Uterus (tissue), 4 donors: ENCODE data around the gene LRRC4C. TPM values are rescaled to one million over a fixed set of nuclear protein-coding genes. Genes with fewer than 3 reads are reported as not detected.
A peak's percentile ranks its signal among the peaks of the same experiment; 100 is the strongest.

Experiments
- DNase-seq, 2 donors: peaks; one replicate each; pipeline ENCODE4 v3.0.0-alpha.2; 2019 to 2020
- H3K27ac ChIP-seq, 2 donors: fragments of 200-600 bp; sonication (generic); 1 replicate in 1 of 2; 2 replicates in 1 of 2; pipeline ENCODE4 v1.5.1; 2016 to 2018
- H3K27me3 ChIP-seq, 2 donors: fragments of 200-600 bp; sonication (generic); one replicate each; pipeline ENCODE4 v1.5.1; 2018 to 2019; ENCODE audit warnings: control low read depth in 1 of 2
- H3K36me3 ChIP-seq, 2 donors: fragments of 200-600 bp; sonication (generic); one replicate each; pipeline ENCODE4 v1.5.1; 2019; ENCODE audit warnings: control low read depth in 1 of 2
- H3K4me1 ChIP-seq, 2 donors: fragments of 200-600 bp; sonication (generic); one replicate each; pipeline ENCODE4 v1.5.1; 2018 to 2019; ENCODE audit warnings: control low read depth in 1 of 2
- H3K4me3 ChIP-seq, 2 donors: fragments of 200-600 bp; sonication (generic); 1 replicate in 1 of 2; 2 replicates in 1 of 2; pipeline ENCODE4 v1.5.1; 2018 to 2019; ENCODE audit warnings: mild to moderate bottlenecking in 1 of 2
- H3K9me3 ChIP-seq, 2 donors: fragments of 200-600 bp; sonication (generic); one replicate each; pipeline ENCODE4 v1.5.1; 2019; ENCODE audit warnings: control low read depth in 1 of 2
- CTCF ChIP-seq, 4 experiments: fragments of 200-600 bp in 2 of 4; fragments of 450-650 bp in 2 of 4; sonication (generic) in 2 of 4; IDR thresholded peaks; one replicate each; pipeline ENCODE4 v1.5.1; 2016 to 2019; ENCODE audit warnings: antibody characterized with exemption in 4 of 4, mild to moderate bottlenecking in 2 of 4, moderate library complexity in 1 of 4
- POLR2A ChIP-seq, 2 donors: fragments of 450-650 bp; IDR thresholded peaks; one replicate each; pipeline ENCODE4 v1.6.1; 2016; ENCODE audit warnings: antibody characterized with exemption in 2 of 2, mild to moderate bottlenecking in 1 of 2, moderate library complexity in 1 of 2
- intact Hi-C: fragments of 100-400 bp; cut with DNase I; formaldehyde crosslinking; loops from one replicate; pipeline ENCODE4 v1.15.1; 2023; ENCODE audit warnings: low total_unique reads
- total RNA-seq, 4 donors: library from RNA; depleted of rRNA in 3 of 4; stranded (reverse); fragments of >200 nt in 3 of 4; gene quantifications; one replicate each; pipeline versions ENCODE4 v1.1.0 to v1.2.4, GENCODE V29; 2014 to 2023
- donor health status: DM: yes; HTN: yes; CAD: no.

Gene LRRC4C
- total RNA-seq, 4 donors from 2014 or later: 1.5 to 16.9 (median 2.1) TPM; not detected in 1

GRCh38 chr11:40246983-40247382 lies 1212.5 kb downstream of the LRRC4C start:
- no peaks in the 10 kb centered on the region for H3K4me1 ChIP-seq
- TF ChIP-seq POLR2A (IDR thresholded peaks at IDR 0.05): no peak
- TF ChIP-seq CTCF (IDR thresholded peaks at IDR 0.05): no peak
- no peaks in the 10 kb centered on the region for H3K9me3 ChIP-seq
- no peaks in the 10 kb centered on the region for H3K36me3 ChIP-seq
- no peak overlapping the region for H3K4me3 ChIP-seq
- no peak overlapping the region for H3K27ac ChIP-seq
- DNase-seq: no peak
- intact Hi-C loops: no loop called here
- peaks cover 0 to 3% of the 10 kb centered on the region in 2 donors for H3K27me3 ChIP-seq

DNA sequence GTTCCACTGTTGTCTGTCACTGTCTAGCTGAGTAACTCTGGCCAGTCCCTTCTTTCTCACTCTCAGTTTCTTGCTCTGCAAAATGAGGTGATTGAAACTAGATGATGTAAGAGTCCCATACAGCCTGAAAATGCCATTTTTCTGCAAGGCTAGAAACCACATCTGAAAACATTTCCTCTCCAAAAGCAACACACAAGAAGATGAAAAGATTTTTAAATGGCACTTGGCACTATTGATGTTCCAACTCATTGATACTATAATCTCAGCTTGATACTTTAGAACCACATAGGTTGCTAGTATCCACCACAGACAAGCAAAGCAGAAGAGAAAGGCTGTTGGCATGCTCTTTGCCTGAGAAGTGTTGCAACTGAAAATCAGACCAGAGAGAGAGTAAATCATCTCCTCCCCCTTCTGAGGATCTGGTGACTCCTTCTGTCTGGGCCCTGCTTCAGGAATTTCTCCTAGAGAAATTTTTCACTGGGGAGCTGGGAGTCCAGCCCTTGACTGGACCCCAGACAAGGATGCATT lies 1217.9 kb downstream of the LRRC4C start:
- intact Hi-C loops: no loop called here
- Histone ChIP-seq H3K27ac (peak overlapping the region in 1 of 2 donors; percentile 34), H3K9me3 (no peaks in the 10 kb centered on the region), H3K4me3 (no peak overlapping the region), H3K36me3 (no peaks in the 10 kb centered on the region), H3K27me3 (no peaks in the 10 kb centered on the region), H3K4me1 (no peaks in the 10 kb centered on the region)
- TF ChIP-seq CTCF (IDR thresholded peaks at IDR 0.05): no peak
- no peak for TF ChIP-seq POLR2A (IDR thresholded peaks at IDR 0.05)
- peak; percentile 17 to 57 for DNase-seq

DNA sequence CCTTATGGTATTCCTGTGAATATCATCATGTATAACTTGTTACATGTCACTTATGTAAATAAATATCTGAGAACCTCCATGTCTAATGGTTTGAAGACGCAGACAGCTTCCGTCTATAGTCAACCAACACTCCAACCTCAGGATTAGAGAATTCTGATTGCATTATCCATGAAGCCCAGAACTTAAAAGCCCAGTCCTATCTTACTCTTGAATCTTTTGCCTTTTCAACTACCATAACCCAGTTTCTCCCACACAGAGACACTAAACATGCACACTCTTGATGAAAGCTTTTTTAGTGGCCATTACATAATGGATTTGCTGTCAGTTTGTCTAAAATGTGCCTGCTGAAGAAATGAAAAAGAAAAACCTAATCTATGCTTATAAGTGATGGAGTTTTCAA lies 1219.2 kb downstream of the LRRC4C start:
- no peaks in the 10 kb centered on the region for H3K36me3 ChIP-seq

GRCh38 chr11:40236526-40236925 lies 1222.9 kb downstream of the LRRC4C start:
- no peak for DNase-seq
- no peak overlapping the region for H3K27ac ChIP-seq
- no peaks in the 10 kb centered on the region for H3K4me1 ChIP-seq
- TF ChIP-seq POLR2A (IDR thresholded peaks at IDR 0.05) (no peak), CTCF (IDR thresholded peaks at IDR 0.05) (no peak)
- no peak overlapping the region for H3K4me3 ChIP-seq
- no peaks in the 10 kb centered on the region for H3K9me3 ChIP-seq
- no peaks in the 10 kb centered on the region for H3K27me3 ChIP-seq
- intact Hi-C loops: no loop called here
- H3K36me3 ChIP-seq: no peaks in the 10 kb centered on the region

More for the DNA sequence above, 1219.2 kb downstream of the LRRC4C start:
- no peaks in the 10 kb centered on the region for H3K9me3 ChIP-seq
- no peak for TF ChIP-seq POLR2A (IDR thresholded peaks at IDR 0.05)
- TF ChIP-seq CTCF (IDR thresholded peaks at IDR 0.05): no peak
- H3K4me1 ChIP-seq: no peaks in the 10 kb centered on the region
- H3K27me3 ChIP-seq: no peaks in the 10 kb centered on the region
- DNase-seq: no peak
- no peak overlapping the region for H3K4me3 ChIP-seq
- intact Hi-C loops: no loop called here
- H3K27ac ChIP-seq: no peak overlapping the region

DNA sequence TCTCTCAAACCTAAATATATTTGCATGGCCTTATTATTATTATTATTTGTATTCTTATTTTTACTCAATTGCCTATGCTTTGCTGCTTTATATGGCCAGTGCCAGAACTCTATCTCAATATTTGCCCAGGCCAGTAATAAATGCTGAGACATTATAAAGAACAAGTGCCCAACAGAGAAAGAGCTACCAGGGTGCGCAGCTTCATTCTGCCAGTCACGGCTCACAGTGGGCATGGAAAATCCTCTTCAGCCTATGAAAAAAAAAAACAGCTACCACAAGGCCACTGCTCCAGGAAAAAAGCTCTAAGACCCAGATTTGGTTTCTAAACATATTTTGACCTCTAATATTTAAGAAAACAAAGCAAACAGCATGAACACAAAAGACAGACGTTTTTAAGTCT lies 1223.6 kb downstream of the LRRC4C start:
- intact Hi-C loops: no loop called here
- no peaks in the 10 kb centered on the region for H3K27me3 ChIP-seq
- H3K36me3 ChIP-seq: no peaks in the 10 kb centered on the region
- TF ChIP-seq POLR2A (IDR thresholded peaks at IDR 0.05): no peak
- TF ChIP-seq CTCF (IDR thresholded peaks at IDR 0.05): no peak
- no peaks in the 10 kb centered on the region for H3K9me3 ChIP-seq
- no peak for DNase-seq
- no peaks in the 10 kb centered on the region for H3K4me1 ChIP-seq
- H3K4me3 ChIP-seq: no peak overlapping the region
- no peak overlapping the region for H3K27ac ChIP-seq
